OCI-LY3 (cell line): ENCODE results near the gene WDR27.

Experiments used
- EZH2phosphoT487 ChIP-seq: fragments of 200-600 bp; shearing (Covaris generic); IDR thresholded peaks from 2 replicates; pipeline ENCODE4 v1.6.1; 2018; ENCODE audit warnings: antibody characterized with exemption, mixed run types, low read depth
- TF ChIP-seq, protein P1 (sequence below): fragments of 200-600, 300-600 bp; sonication (generic); IDR thresholded peaks from 2 replicates; pipeline ENCODE4 v1.5.1; 2014; ENCODE audit warnings: antibody characterized with exemption, low read length, low read depth

DNA sequence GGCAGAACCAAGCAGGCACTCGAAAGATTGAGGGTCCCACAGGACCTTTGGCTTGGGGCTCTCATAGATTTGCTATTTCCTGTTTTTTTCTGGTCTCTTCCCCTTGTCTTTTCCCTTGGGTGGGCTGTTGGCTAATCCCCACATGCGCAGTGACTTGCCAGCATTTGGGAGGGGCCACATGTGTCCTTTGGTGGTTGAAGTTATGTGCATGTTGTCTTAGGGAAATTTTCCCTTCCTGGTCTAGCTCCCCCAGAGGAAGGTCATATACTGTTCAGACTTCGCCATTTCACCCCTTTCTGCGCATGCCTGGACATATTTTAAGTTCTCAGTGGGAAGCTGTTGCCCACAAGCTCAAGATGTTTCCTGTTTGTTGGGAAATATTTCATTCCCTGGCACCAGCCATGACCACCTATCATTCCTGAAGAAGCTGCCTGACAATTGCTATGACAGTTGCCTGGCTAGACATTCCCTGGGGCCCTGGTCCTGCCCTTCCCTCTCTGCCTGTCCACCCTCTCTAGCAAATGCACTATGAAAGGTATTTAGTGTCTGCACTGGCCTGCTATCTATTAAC, 292.0 kb downstream of the WDR27 start:
- TF ChIP-seq, protein P1, sequence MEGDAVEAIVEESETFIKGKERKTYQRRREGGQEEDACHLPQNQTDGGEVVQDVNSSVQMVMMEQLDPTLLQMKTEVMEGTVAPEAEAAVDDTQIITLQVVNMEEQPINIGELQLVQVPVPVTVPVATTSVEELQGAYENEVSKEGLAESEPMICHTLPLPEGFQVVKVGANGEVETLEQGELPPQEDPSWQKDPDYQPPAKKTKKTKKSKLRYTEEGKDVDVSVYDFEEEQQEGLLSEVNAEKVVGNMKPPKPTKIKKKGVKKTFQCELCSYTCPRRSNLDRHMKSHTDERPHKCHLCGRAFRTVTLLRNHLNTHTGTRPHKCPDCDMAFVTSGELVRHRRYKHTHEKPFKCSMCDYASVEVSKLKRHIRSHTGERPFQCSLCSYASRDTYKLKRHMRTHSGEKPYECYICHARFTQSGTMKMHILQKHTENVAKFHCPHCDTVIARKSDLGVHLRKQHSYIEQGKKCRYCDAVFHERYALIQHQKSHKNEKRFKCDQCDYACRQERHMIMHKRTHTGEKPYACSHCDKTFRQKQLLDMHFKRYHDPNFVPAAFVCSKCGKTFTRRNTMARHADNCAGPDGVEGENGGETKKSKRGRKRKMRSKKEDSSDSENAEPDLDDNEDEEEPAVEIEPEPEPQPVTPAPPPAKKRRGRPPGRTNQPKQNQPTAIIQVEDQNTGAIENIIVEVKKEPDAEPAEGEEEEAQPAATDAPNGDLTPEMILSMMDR = no peak
- no peak for TF ChIP-seq EZH2phosphoT487
